C4-2B (cell line): ENCODE data around the gene WFDC1.
A peak's percentile ranks its signal among the peaks of the same experiment; 100 is the strongest.

Experiments used
- H3K27ac ChIP-seq: fragments of 450-650 bp; 2 replicates; pipeline ENCODE4 v1.5.1; 2017
- ZFX ChIP-seq: fragments of 450-650 bp; IDR thresholded peaks from 2 replicates; pipeline ENCODE4 v1.6.1; 2017
- TF ChIP-seq, protein P1 (sequence below): fragments of 450-650 bp; conservative IDR thresholded peaks from 2 replicates; pipeline ENCODE4 v1.5.1; 2017; ENCODE audit warnings: mild to moderate bottlenecking

The WFDC1 gene

GRCh38 chr16:84370723-84371552, 76.3 kb downstream of the WFDC1 start:
- TF ChIP-seq, protein P1, sequence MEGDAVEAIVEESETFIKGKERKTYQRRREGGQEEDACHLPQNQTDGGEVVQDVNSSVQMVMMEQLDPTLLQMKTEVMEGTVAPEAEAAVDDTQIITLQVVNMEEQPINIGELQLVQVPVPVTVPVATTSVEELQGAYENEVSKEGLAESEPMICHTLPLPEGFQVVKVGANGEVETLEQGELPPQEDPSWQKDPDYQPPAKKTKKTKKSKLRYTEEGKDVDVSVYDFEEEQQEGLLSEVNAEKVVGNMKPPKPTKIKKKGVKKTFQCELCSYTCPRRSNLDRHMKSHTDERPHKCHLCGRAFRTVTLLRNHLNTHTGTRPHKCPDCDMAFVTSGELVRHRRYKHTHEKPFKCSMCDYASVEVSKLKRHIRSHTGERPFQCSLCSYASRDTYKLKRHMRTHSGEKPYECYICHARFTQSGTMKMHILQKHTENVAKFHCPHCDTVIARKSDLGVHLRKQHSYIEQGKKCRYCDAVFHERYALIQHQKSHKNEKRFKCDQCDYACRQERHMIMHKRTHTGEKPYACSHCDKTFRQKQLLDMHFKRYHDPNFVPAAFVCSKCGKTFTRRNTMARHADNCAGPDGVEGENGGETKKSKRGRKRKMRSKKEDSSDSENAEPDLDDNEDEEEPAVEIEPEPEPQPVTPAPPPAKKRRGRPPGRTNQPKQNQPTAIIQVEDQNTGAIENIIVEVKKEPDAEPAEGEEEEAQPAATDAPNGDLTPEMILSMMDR, result no peak
- no peak for TF ChIP-seq ZFX
- H3K27ac ChIP-seq, result peak overlapping the region; percentile 34

DNA sequence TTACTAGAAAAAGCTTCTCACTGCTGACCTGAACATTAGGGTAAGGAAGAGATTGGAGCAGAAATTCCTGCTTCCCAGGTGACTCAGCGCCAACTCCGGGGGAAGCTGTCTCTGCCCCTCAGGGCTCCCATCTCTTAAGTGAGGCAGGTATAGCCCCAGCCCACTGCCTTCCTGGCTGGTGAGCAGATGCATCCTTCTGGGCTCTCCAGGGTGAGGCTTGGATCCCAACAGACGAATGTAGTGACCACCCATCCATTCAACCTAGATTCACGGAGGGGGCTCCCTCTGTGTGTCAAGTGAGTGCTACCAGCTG, 76.8 kb downstream of the WFDC1 start:
- peak overlapping the region; percentile 34 for H3K27ac ChIP-seq
- TF ChIP-seq ZFX, result no peak
- TF ChIP-seq, protein P1, result no peak

DNA sequence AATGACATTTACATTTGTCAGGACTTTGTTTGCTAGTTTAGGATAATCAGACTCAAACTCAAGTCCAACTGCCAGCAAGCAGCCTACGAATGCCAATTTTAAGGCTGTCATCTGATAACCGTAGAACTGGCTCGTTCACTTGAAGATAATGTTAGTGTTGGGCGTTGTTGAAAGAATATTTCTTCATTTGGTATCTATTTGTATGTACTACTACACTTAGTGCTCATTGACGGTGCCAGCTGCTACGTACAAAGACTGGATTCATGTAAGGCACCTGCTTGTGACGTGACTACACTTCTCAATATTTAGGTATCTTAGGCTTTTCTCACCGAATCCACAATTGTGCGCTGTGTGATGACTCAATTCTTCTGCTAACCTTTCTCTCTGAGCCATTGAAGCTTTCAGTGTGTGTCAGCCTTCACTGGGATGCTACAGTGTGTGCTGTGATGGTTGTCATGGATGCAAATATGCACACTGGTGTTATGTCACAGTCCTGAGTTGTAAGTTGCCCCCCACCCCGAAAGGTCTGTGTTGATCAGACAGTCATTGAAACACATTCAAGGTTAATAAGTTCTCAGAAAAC, 79.3 kb downstream of the WFDC1 start:
- no peak for TF ChIP-seq ZFX
- TF ChIP-seq, protein P1, result no peak
- H3K27ac ChIP-seq, result no peak overlapping the region

DNA sequence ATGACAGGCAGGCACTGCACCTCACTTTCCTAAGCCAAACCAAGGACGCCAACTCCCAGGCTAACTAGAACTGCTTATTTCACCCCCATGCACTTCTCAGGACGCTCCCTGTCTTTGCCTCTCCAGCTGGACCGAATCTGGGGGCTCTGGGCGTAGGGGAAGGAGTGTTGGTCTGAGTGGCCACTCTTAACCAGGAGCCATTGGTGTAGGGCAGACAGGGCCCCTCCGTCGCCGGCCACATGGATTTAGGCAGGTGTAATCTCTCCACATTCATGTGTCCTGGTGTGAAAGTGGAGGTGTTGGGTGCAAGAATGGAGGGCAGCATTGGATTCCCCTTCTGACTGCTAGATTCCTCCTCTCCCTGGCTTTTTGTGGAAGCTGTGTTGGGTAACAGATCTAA, 83.4 kb downstream of the WFDC1 start:
- H3K27ac ChIP-seq, result no peak overlapping the region
- TF ChIP-seq, protein P1, result no peak
- TF ChIP-seq ZFX, result no peak

- TF ChIP-seq ZFX, result no peak
- TF ChIP-seq, protein P1, result no peak
- H3K27ac ChIP-seq, result peak overlapping the region; percentile 65
Measured at GRCh38 chr16:84378567-84378966, 83.9 kb downstream of the WFDC1 start.

DNA sequence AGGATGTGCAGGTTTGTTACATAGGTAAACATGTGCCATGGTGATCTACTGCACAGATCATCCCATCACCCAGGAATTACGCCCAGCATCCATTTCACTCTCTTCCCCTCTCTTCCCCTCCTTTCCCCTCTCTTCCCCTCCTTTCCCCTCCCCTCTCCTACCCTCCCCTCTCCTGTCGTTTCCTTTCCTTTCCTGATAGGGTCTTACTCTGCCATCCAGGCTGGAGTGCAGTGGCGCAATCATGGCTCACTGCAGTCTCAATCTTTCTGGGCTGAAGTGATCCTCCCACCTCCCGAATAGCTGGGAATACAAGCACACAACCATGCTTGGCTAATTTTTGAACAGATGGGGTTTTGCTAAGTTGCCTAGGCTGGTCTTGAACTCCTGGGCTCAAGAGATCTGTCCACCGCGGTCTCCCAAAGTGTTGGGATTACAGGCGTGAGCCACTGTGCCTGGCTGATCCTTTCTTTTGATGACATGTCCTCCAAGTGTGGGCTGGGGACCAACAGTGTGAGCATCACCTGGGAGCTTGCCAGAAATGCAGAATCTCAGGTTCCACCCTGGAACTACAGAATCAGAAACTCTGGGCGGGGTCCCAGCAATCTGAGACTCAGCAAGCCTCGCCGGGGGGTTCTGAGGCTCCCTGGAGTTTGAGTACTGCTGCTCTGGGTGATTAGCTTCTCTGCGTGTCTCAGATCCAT, 84.5 kb downstream of the WFDC1 start:
- H3K27ac ChIP-seq, result peak overlapping the region; percentile 65
- TF ChIP-seq ZFX, result no peak
